HepG2 (cell line): Measurements from ENCODE around the gene PRRT1B. TPM values are rescaled to one million over a fixed set of nuclear protein-coding genes. Genes with fewer than 3 reads are reported as not detected.

Experiments
- ATAD3A ChIP-seq: sonication (generic); formaldehyde crosslinking; IDR thresholded peaks from 2 replicates; pipeline ENCODE4 v1.4.0; 2020; ENCODE audit warnings: missing genetic modification reagents
- MEIS2 ChIP-seq: sonication (generic); formaldehyde crosslinking; IDR thresholded peaks from 2 replicates; pipeline ENCODE4 v1.9.0; 2021; ENCODE audit warnings: mild to moderate bottlenecking, missing genetic modification reagents
- MTF2 ChIP-seq: sonication (generic); formaldehyde crosslinking; IDR thresholded peaks from 2 replicates; pipeline ENCODE4 v1.5.0; 2020; ENCODE audit warnings: missing genetic modification reagents, borderline replicate concordance
- POLR2A ChIP-seq, 2 experiments: IDR thresholded peaks; 2 replicates each; pipeline ENCODE4 v1.6.1; 2011; ENCODE audit warnings: low read depth in 2 of 2, low read length in 2 of 2, mild to moderate bottlenecking in 1 of 2, moderate library complexity in 1 of 2; ENCODE audit not compliant: insufficient read depth in 1 of 2
- RNF2 ChIP-seq: fragments of 450-650 bp; conservative IDR thresholded peaks from 2 replicates; pipeline ENCODE4 v1.6.1; 2016; ENCODE audit warnings: low read depth
- SKI ChIP-seq: fragments of 450-650 bp; IDR thresholded peaks from one replicate; pipeline ENCODE4 v1.6.1; 2018; ENCODE audit warnings: mild to moderate bottlenecking; ENCODE audit not compliant: partially characterized antibody
- TEAD3 ChIP-seq: optimal IDR thresholded peaks from 2 replicates; pipeline ENCODE3; 2016; ENCODE audit warnings: borderline replicate concordance
- ZFP37 ChIP-seq: sonication (generic); formaldehyde crosslinking; IDR thresholded peaks from 2 replicates; pipeline ENCODE4 v1.4.0; 2020; ENCODE audit warnings: missing genetic modification reagents, borderline replicate concordance
- ZMYM4 ChIP-seq: sonication (generic); formaldehyde crosslinking; IDR thresholded peaks from 2 replicates; pipeline ENCODE4 v1.8.1; 2023; ENCODE audit warnings: mild to moderate bottlenecking, missing genetic modification reagents
- ZNF263 ChIP-seq: sonication (generic); formaldehyde crosslinking; IDR thresholded peaks from 2 replicates; pipeline ENCODE4 v1.4.0; 2020; ENCODE audit warnings: missing genetic modification reagents
- ZNF484 ChIP-seq: sonication (generic); formaldehyde crosslinking; IDR thresholded peaks from 2 replicates; pipeline ENCODE4 v1.5.1; 2020; ENCODE audit warnings: mild to moderate bottlenecking, low read depth, missing genetic modification reagents, borderline replicate concordance
- ZNF709 ChIP-seq: sonication (generic); formaldehyde crosslinking; IDR thresholded peaks from 2 replicates; pipeline ENCODE4 v1.5.0; 2020; ENCODE audit warnings: mild to moderate bottlenecking, missing genetic modification reagents
- ZNF724P ChIP-seq: sonication (generic); formaldehyde crosslinking; IDR thresholded peaks from 2 replicates; pipeline ENCODE4 v1.8.0; 2022; ENCODE audit warnings: missing genetic modification reagents, borderline replicate concordance
- ZNF737 ChIP-seq: sonication (generic); formaldehyde crosslinking; IDR thresholded peaks from 2 replicates; pipeline ENCODE4 v1.5.0; 2020; ENCODE audit warnings: missing genetic modification reagents, mild to moderate bottlenecking, borderline replicate concordance
- ZNF766 ChIP-seq: sonication (generic); formaldehyde crosslinking; IDR thresholded peaks from 2 replicates; pipeline ENCODE4 v1.5.0; 2020; ENCODE audit warnings: missing genetic modification reagents, borderline replicate concordance
- ZNF773 ChIP-seq: sonication (generic); formaldehyde crosslinking; IDR thresholded peaks from 2 replicates; pipeline ENCODE4 v1.4.0; 2020; ENCODE audit warnings: missing genetic modification reagents, borderline replicate concordance
- ZNF839 ChIP-seq: sonication (generic); formaldehyde crosslinking; IDR thresholded peaks from 2 replicates; pipeline ENCODE4 v1.4.0; 2020; ENCODE audit warnings: missing genetic modification reagents, mild to moderate bottlenecking, borderline replicate concordance
- ZSCAN29 ChIP-seq: sonication (generic); formaldehyde crosslinking; conservative IDR thresholded peaks from 2 replicates; pipeline ENCODE4 v1.4.0; 2020; ENCODE audit warnings: mild to moderate bottlenecking, missing genetic modification reagents
- polyA plus RNA-seq, 8 experiments: library from polyadenylated mRNA; depleted of rRNA in 3 of 8; stranded (reverse) in 7 of 8; unstranded in 1 of 8; fragments of >200 nt; fragmentation: Illumina TruSeq in 4 of 8; extraction: Trizol in 4 of 8; gene quantifications; 2 replicates each; pipeline versions ENCODE4 v1.2.1 to v1.2.3, GENCODE V29; 2011 to 2016; ENCODE audit warnings: low read depth in 4 of 8, missing spikeins in 1 of 8, mixed read lengths in 1 of 8; ENCODE audit not compliant: insufficient read depth in 1 of 8
- total RNA-seq, 5 experiments: library from RNA; depleted of rRNA; stranded (reverse); fragments of >200 nt; fragmentation: Illumina TruSeq; extraction: Trizol; gene quantifications; 2 replicates each; pipeline ENCODE4 v1.2.3, GENCODE V29; 2016; ENCODE audit warnings: low read depth in 1 of 5
- TF ChIP-seq, protein P1 (sequence below): sonication (generic); formaldehyde crosslinking; IDR thresholded peaks from 2 replicates; pipeline ENCODE4 v1.4.0; 2020; ENCODE audit warnings: mild to moderate bottlenecking, missing genetic modification reagents
- TF ChIP-seq, protein P2 (sequence below): sonication (generic); formaldehyde crosslinking; IDR thresholded peaks from 2 replicates; pipeline ENCODE4 v1.4.0; 2020; ENCODE audit warnings: mild to moderate bottlenecking, missing genetic modification reagents
- TF ChIP-seq, protein P3 (sequence below): sonication (generic); formaldehyde crosslinking; IDR thresholded peaks from 2 replicates; pipeline ENCODE4 v1.4.0; 2020; ENCODE audit warnings: missing genetic modification reagents, borderline replicate concordance
- TF ChIP-seq, protein P4 (sequence below): sonication (generic); formaldehyde crosslinking; IDR thresholded peaks from 2 replicates; pipeline ENCODE4 v1.4.0; 2020; ENCODE audit warnings: missing genetic modification reagents, mild to moderate bottlenecking, borderline replicate concordance
- TF ChIP-seq, protein P5 (sequence below): sonication (generic); formaldehyde crosslinking; IDR thresholded peaks from 2 replicates; pipeline ENCODE4 v1.8.1; 2023; ENCODE audit warnings: mild to moderate bottlenecking, inconsistent platforms, moderate library complexity, missing genetic modification reagents, borderline replicate concordance

Gene PRRT1B
- total and polyA plus RNA-seq, 2 of the 13 experiments (the other 11 are each of a cell fraction or from before 2014, with no cell fraction given) = not detected

DNA sequence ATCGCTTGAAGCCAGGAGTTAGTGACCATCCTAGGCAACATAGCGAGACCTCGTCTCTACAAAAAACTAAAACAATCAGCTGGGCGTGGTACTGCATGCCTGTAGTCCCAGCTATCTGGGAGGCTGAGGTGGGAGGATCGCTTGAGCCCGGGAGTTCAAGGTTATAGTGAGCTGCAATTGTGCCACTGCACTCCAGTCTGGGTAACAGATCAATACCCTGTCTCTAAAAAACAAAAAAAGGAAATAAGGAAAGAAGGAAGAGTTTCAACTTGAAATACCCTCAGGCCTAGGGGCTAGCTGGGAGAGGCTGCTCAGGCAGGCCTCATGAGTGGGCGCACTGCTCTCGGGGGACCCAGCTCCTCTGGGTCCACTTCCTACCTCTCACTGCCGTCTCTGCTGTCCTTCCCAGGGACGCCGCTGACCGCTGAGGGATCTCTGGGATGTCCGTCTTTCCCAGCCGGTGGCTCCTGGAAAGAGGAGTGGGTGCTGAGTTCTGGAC, 56.4 kb downstream of the PRRT1B start (continued):
- TF ChIP-seq, protein P1, sequence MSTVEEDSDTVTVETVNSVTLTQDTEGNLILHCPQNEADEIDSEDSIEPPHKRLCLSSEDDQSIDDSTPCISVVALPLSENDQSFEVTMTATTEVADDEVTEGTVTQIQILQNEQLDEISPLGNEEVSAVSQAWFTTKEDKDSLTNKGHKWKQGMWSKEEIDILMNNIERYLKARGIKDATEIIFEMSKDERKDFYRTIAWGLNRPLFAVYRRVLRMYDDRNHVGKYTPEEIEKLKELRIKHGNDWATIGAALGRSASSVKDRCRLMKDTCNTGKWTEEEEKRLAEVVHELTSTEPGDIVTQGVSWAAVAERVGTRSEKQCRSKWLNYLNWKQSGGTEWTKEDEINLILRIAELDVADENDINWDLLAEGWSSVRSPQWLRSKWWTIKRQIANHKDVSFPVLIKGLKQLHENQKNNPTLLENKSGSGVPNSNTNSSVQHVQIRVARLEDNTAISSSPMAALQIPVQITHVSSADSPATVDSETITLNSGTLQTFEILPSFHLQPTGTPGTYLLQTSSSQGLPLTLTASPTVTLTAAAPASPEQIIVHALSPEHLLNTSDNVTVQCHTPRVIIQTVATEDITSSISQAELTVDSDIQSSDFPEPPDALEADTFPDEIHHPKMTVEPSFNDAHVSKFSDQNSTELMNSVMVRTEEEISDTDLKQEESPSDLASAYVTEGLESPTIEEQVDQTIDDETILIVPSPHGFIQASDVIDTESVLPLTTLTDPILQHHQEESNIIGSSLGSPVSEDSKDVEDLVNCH (CRISPR knock-in tag) = no peak
- TF ChIP-seq MEIS2 (no peak), ZNF484 (CRISPR knock-in tag) (no peak), ZNF766 (CRISPR knock-in tag) (peak; percentile 85; the same call in 1 of the 2 replicates), POLR2A (IDR thresholded peaks at IDR 0.05; ENCODE audit: insufficient read depth in 1 of 2, low read depth in 2 of 2, low read length in 2 of 2) (no peak), ZNF263 (peak; percentile 92), ZSCAN29 (CRISPR knock-in tag) (no peak), ZFP37 (CRISPR knock-in tag) (peak; percentile 84; the same call in 1 of the 2 replicates), ZNF737 (no peak), ZNF724P (no peak), ATAD3A (CRISPR knock-in tag) (no peak), ZMYM4 (CRISPR knock-in tag) (peak; percentile 53; the same call in 1 of the 2 replicates), MTF2 (CRISPR knock-in tag) (no peak), SKI (peak; percentile 86), ZNF839 (CRISPR knock-in tag) (no peak), TEAD3 (peak; percentile 71), RNF2 (no peak), ZNF773 (CRISPR knock-in tag) (no peak), ZNF709 (CRISPR knock-in tag) (no peak)
- TF ChIP-seq, protein P2, sequence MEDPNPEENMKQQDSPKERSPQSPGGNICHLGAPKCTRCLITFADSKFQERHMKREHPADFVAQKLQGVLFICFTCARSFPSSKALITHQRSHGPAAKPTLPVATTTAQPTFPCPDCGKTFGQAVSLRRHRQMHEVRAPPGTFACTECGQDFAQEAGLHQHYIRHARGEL = no peak
- TF ChIP-seq, protein P3, sequence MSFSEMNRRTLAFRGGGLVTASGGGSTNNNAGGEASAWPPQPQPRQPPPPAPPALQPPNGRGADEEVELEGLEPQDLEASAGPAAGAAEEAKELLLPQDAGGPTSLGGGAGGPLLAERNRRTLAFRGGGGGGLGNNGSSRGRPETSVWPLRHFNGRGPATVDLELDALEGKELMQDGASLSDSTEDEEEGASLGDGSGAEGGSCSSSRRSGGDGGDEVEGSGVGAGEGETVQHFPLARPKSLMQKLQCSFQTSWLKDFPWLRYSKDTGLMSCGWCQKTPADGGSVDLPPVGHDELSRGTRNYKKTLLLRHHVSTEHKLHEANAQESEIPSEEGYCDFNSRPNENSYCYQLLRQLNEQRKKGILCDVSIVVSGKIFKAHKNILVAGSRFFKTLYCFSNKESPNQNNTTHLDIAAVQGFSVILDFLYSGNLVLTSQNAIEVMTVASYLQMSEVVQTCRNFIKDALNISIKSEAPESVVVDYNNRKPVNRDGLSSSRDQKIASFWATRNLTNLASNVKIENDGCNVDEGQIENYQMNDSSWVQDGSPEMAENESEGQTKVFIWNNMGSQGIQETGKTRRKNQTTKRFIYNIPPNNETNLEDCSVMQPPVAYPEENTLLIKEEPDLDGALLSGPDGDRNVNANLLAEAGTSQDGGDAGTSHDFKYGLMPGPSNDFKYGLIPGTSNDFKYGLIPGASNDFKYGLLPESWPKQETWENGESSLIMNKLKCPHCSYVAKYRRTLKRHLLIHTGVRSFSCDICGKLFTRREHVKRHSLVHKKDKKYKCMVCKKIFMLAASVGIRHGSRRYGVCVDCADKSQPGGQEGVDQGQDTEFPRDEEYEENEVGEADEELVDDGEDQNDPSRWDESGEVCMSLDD (CRISPR knock-in tag) = peak; percentile 30; the same call in 1 of the 2 replicates
- TF ChIP-seq, protein P4, sequence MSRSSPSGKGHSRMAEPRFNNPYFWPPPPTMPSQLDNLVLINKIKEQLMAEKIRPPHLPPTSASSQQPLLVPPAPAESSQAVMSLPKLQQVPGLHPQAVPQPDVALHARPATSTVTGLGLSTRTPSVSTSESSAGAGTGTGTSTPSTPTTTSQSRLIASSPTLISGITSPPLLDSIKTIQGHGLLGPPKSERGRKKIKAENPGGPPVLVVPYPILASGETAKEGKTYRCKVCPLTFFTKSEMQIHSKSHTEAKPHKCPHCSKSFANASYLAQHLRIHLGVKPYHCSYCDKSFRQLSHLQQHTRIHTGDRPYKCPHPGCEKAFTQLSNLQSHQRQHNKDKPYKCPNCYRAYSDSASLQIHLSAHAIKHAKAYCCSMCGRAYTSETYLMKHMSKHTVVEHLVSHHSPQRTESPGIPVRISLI (CRISPR knock-in tag) = peak; percentile 84
- TF ChIP-seq, protein P5, sequence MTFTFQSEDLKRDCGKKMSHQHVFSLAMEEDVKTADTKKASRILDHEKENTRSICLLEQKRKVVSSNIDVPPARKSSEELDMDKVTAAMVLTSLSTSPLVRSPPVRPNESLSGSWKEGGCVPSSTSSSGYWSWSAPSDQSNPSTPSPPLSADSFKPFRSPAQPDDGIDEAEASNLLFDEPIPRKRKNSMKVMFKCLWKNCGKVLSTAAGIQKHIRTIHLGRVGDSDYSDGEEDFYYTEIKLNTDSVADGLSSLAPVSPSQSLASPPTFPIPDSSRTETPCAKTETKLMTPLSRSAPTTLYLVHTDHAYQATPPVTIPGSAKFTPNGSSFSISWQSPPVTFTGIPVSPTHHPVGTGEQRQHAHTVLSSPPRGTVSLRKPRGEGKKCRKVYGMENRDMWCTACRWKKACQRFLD (CRISPR knock-in tag) = no peak
